Stimulated activated CD4-positive, alpha-beta T cell treated with anti-CD3 and anti-CD28 coated beads, TNF-alpha, amount 100 ng/mL, for 48 hours (primary cell): ENCODE data around the gene CD2AP.
"Not testable (repeated sequence)": the region's sequence is repeated elsewhere in the genome, so short reads cannot be mapped to it uniquely, and the experiment has no call there.

Experiments
- DNase-seq, 3 donors: peaks; one replicate each; pipeline ENCODE4 v3.0.0-alpha.2; 2020; ENCODE audit warnings: low read depth in 3 of 3

Gene CD2AP

GRCh38 chr6:47496935-47497579, 19.5 kb downstream of the CD2AP start:
- DNase-seq, result no peak

GRCh38 chr6:47502920-47503319, 25.3 kb downstream of the CD2AP start:
- no peak for DNase-seq

- DNase-seq, result no peak
Observed at GRCh38 chr6:47509937-47510336, 32.3 kb downstream of the CD2AP start.

GRCh38 chr6:47512872-47513271, 35.3 kb downstream of the CD2AP start:
- DNase-seq, result no peak

- DNase-seq, result no peak
Observed at GRCh38 chr6:47519279-47519678, 41.7 kb downstream of the CD2AP start.

GRCh38 chr6:47520282-47520681, 42.7 kb downstream of the CD2AP start:
- DNase-seq, result no peak

GRCh38 chr6:47521961-47522360, 44.4 kb downstream of the CD2AP start:
- no peak for DNase-seq

GRCh38 chr6:47524136-47524845, 46.7 kb downstream of the CD2AP start:
- no peak for DNase-seq

- no peak for DNase-seq
Observed at GRCh38 chr6:47525330-47526057, 47.9 kb downstream of the CD2AP start.

GRCh38 chr6:47527274-47527673, 49.7 kb downstream of the CD2AP start:
- no peak for DNase-seq

- DNase-seq, result no peak
Observed at GRCh38 chr6:47529734-47530133, 52.1 kb downstream of the CD2AP start.

GRCh38 chr6:47532981-47533585, 55.5 kb downstream of the CD2AP start:
- DNase-seq, result no peak

GRCh38 chr6:47534063-47534462, 56.5 kb downstream of the CD2AP start:
- DNase-seq, result no peak

- DNase-seq, result no peak
Observed at GRCh38 chr6:47535316-47536225, 58.0 kb downstream of the CD2AP start.

GRCh38 chr6:47536816-47537401, 59.3 kb downstream of the CD2AP start:
- DNase-seq, result no peak

- no peak for DNase-seq
Observed at GRCh38 chr6:47545223-47545622, 67.6 kb downstream of the CD2AP start.

GRCh38 chr6:47551670-47552069, 74.1 kb downstream of the CD2AP start:
- DNase-seq, result no peak

GRCh38 chr6:47552319-47552718, 74.7 kb downstream of the CD2AP start:
- no peak for DNase-seq

GRCh38 chr6:47553243-47553642, 75.7 kb downstream of the CD2AP start:
- DNase-seq, result not testable (repeated sequence)

GRCh38 chr6:47556459-47556858, 78.9 kb downstream of the CD2AP start:
- not testable (repeated sequence) for DNase-seq

GRCh38 chr6:47563162-47563561, 85.6 kb downstream of the CD2AP start:
- no peak for DNase-seq
